NCI-H345 (cell line): ENCODE data around the gene DNAJC1.

Experiments used
- DNase-seq: peaks from one replicate; lab custom pipeline; 2025; lab: John Stamatoyannopoulos, UW

DNAJC1 gene

GRCh38 chr10:21959998-21960397 lies 43.5 kb downstream of the DNAJC1 start:
- no peak for DNase-seq

DNA sequence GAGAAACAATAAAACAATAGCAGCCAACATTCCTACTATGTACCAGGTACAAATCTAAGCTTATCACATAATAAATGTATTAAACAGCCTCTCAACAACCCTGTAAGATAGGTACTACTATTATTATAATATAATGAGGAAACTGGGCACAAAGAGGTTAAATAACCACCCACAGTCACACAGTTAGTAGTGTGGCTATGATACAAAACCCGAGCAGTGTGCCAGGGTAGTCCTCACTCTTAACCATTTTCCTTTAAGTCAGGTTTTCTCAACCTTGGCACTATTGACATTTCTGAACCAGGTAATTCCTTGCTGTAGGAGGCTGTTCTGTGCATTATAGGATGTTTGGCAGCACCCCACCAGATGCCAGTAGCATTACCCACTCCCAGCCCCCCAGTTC lies 48.8 kb downstream of the DNAJC1 start:
- no peak for DNase-seq

DNA sequence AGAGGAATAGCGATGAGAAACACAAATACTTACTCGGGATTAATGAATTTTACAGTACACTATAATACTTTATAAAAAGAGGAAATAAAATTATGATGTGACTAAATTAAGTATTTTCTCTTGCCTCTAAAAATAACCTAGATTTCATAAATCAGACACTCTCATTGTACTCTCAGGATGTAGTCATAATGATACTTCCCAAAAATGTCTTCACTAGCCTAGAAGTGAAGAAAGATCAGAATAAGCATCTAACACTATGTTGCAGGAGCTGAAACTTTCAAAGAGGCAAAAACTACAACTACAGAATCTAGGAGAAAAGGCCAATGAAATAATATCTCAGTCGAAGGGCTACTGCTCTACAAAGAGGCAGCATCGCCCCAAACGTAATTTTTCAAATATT lies 49.4 kb downstream of the DNAJC1 start:
- DNase-seq, result no peak

GRCh38 chr10:21953585-21954057 lies 49.9 kb downstream of the DNAJC1 start:
- no peak for DNase-seq

- no peak for DNase-seq
Measured at GRCh38 chr10:21950566-21950965, 53.0 kb downstream of the DNAJC1 start.

- no peak for DNase-seq
Measured at GRCh38 chr10:21946946-21947345, 56.6 kb downstream of the DNAJC1 start.

- DNase-seq, result no peak
Measured at GRCh38 chr10:21944727-21945386, 58.7 kb downstream of the DNAJC1 start.

GRCh38 chr10:21943633-21944265 lies 59.8 kb downstream of the DNAJC1 start:
- DNase-seq, result no peak

GRCh38 chr10:21935439-21936023 lies 68.0 kb downstream of the DNAJC1 start:
- DNase-seq, result no peak

- DNase-seq, result no peak
Measured at GRCh38 chr10:21934307-21934706, 69.2 kb downstream of the DNAJC1 start.

GRCh38 chr10:21929070-21929469 lies 74.5 kb downstream of the DNAJC1 start:
- DNase-seq, result no peak

- DNase-seq, result no peak
Measured at GRCh38 chr10:21927631-21928353, 75.7 kb downstream of the DNAJC1 start.

GRCh38 chr10:21926949-21927348 lies 76.6 kb downstream of the DNAJC1 start:
- DNase-seq, result no peak

DNA sequence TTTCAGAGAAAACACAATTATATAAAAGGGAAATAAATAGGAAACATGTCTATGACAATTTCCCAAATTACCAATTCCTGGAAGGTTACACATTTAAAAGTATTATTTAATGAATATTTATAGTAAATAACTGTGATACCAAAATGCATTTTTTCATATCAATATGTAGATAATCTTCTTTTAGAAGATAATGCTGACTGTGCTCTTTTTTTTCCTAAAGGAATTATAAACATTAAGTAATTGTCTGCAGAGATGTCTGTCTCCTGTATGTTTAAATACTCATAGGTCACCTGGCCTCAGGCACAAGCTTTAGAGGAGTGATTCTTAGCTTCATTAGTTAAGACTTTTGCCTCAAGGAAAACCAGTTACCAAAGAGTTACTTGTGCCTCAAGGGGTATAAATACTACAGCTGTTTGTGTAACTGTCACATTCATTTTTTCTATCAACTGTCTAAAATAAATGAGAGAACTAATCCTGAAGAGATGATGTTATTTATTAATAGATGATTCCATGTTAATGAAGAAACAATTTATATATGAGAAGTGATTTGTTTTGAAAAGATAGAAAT lies 77.1 kb downstream of the DNAJC1 start:
- no peak for DNase-seq

GRCh38 chr10:21925851-21926250 lies 77.7 kb downstream of the DNAJC1 start:
- no peak for DNase-seq

DNA sequence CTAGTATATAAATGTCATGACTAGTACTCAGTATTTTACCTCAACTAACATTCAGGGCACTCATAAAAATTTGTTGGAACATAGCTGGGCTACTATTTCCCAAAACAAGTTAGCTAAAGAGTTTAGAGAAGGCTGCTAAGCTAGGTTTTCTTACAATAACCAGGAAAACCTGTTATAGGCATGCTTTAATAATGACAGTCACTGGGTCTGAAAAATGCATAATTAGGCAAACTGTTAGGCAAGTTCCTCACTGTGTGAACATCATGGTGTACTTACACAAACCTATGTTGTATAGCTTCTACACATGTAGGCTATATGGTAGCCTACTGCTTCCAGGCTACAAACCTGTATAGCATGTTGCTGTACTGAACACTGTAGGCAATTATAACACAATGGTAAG lies 79.0 kb downstream of the DNAJC1 start:
- DNase-seq, result no peak

DNA sequence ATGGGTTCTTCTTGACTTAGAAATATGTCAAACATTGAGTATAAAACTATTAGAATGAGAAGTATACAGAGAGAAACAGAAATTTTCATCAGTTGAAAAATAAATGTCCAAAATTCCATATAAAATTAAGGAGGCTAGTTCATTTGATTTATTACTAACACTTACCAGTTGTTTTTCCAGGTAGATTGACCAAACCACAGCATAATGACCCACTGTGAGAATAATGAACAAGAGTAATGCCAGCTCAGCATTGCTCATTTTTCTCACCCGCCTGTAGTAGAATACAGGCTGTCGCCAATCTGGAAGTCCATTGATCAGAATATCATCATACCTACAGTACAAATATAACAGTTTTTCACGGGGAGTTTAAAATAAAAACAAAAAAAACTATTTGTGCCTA lies 82.9 kb downstream of the DNAJC1 start:
- DNase-seq, result no peak

DNA sequence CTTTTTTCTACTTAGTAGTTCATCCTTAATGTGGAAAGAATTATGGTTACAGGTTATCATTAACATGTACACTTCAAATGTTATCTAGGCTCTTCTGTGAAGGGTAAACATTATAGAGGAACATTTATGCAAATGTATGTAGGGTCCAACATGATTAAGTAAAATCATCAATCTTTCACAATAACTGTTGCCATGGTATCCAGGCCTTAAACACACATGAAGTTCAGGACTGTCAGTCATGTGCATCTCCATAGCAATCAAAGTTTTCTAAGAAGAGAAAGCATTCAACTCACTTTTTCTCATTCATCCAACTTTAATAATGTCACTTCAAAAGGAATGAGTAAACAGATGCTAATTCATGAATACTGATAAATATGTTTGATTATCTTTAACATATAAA lies 83.6 kb downstream of the DNAJC1 start:
- DNase-seq, result no peak

- no peak for DNase-seq
Measured at GRCh38 chr10:21919117-21919516, 84.4 kb downstream of the DNAJC1 start.

- DNase-seq, result no peak
Measured at GRCh38 chr10:21912625-21913024, 90.9 kb downstream of the DNAJC1 start.

DNA sequence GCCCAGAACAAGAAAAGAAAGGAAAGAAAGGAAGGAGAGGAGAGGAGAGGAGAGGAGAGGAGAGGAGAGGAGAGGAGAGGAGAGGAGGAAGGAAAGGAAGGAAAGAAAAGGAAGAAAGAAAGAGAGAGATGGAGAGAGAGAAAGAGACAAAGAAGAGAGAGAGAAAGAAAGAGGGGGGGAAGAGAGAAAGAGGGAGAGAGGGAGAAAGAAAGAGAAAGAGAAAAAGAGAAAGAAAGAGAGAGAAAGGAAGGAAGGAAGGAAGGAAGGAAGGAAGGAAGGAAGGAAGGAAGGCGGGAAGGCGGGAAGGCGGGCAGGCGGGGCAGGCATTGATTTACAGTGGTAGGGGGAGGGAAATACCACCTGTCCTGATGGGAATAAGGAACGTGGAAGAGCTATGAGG lies 92.7 kb downstream of the DNAJC1 start:
- no peak for DNase-seq

GRCh38 chr10:21907436-21907835 lies 96.1 kb downstream of the DNAJC1 start:
- no peak for DNase-seq

GRCh38 chr10:21904930-21905329 lies 98.6 kb downstream of the DNAJC1 start:
- DNase-seq, result no peak
